AG20443 (cell line): ENCODE measurements around the gene BLID.
A peak's percentile ranks its signal among the peaks of the same experiment; 100 is the strongest.

Experiments
- DNase-seq: peaks from one replicate; pipeline ENCODE4 v3.0.0; 2012; ENCODE audit warnings: low spot score, mixed read lengths

BLID gene

GRCh38 chr11:122081073-122081472 lies 34.9 kb downstream of the BLID start:
- DNase-seq = no peak

- no peak for DNase-seq
Observed at GRCh38 chr11:122077459-122077858, 38.6 kb downstream of the BLID start.

DNA sequence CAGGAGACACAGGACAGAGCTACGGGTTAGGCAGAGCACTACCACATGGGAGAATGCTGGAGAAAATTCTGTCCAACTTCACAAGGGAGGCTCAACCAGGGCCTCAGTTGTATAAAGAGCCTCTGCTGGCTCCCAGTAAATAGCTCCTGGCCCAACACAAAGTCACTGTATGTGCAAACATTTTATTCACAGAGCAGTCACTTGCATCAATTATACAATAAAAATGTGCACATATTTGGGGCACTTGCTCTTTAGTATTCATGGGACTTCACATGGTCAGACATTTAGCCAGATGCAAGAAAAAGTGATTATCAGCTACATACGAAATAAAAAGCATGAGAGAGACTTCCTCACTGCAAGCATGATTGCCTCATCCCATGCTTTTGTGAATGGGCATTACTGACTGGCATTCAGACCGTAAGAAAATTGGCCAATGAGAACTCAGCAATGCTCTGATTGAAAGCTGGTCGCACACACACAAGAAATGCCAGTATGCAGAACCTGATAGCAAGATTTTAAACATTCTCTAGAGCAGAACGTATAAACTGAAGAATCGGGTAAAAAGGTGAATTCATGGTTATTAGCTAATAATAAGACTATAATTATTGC lies 39.4 kb downstream of the BLID start:
- no peak for DNase-seq

DNA sequence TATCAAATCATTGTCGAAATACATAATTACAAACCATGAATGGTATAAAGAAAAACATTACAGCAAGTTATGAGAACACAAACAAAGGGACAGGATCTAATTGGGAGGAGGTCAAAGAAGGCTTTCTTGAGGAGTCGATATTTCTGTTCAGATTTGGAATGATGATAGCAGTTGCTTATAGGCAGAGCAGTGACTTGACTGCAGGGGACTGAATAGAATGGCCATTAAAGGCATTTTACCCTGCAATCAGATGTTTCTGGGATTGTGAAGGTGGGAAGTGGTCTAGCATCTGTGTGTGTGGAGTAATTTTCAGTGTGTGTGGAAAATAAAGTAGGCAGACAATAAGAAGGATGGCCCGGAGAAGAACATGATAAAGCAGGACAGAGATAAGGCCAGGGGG lies 41.0 kb downstream of the BLID start:
- DNase-seq = no peak

- peak; percentile 18 for DNase-seq
Observed at GRCh38 chr11:122074022-122074421, 42.0 kb downstream of the BLID start.

GRCh38 chr11:122071709-122072202 lies 44.3 kb downstream of the BLID start:
- DNase-seq = no peak

DNA sequence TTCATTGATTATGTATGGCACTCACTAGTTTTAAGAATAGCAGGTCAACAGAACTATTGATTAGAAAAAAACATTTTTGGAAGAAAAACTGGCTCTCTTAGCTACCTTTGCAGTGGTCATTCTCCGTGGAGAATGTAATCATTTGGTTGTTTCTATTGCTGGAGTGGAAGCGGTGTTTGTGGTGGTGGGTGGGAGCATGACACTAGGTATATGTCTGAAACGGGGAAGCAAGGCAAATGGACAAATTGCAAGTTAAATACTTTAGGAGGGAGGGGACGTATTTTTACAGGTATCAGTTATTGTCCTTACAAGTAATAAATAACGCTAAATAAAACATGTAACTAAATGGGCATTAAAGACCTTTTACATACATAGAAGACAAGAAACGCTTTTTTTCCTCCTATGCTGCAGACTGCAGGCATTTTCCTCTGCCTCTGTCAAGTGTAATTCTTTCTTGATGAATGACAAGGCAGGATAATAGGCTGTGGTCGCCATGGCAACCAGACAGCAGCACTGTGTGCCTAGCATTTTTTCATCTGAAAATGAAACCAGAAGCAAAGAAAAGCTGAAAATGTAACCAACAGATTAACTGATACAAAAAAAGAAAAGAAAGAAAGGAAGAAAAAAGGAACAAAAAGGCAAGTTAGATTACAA lies 46.2 kb downstream of the BLID start:
- DNase-seq = peak; percentile 74

GRCh38 chr11:122068837-122069236 lies 47.2 kb downstream of the BLID start:
- DNase-seq = no peak

- DNase-seq = no peak
Observed at GRCh38 chr11:122068141-122068540, 47.9 kb downstream of the BLID start.
